Activated CD4-positive, CD25-positive, alpha-beta regulatory T cell treated with anti-CD3 and anti-CD28 coated beads, Interleukin-2, amount 50 U/mL, for 24 hours (primary cell): ENCODE data around the gene KRT4.
"Not testable (repeated sequence)": the region's sequence is repeated elsewhere in the genome, so short reads cannot be mapped to it uniquely, and the experiment has no call there.

Source experiments
- ATAC-seq, 2 donors: fragments of 150-1000 bp; cut with Tn5 transposase; one replicate each; pipeline ENCODE4 v1.10.0; 2021; ENCODE audit warnings: mild to moderate bottlenecking in 1 of 2, moderate library complexity in 1 of 2

KRT4 gene

GRCh38 chr12:52771505-52771904, 42.4 kb downstream of the KRT4 start:
- ATAC-seq = no peak

- ATAC-seq = no peak
Observed at GRCh38 chr12:52771088-52771487, 42.8 kb downstream of the KRT4 start.

GRCh38 chr12:52769946-52770345, 44.0 kb downstream of the KRT4 start:
- no peak for ATAC-seq

GRCh38 chr12:52769354-52769753, 44.6 kb downstream of the KRT4 start:
- ATAC-seq = no peak

- ATAC-seq = no peak
Observed at GRCh38 chr12:52768479-52769200, 45.3 kb downstream of the KRT4 start.

- no peak for ATAC-seq
Observed at GRCh38 chr12:52767427-52767826, 46.5 kb downstream of the KRT4 start.

GRCh38 chr12:52767020-52767379, 46.9 kb downstream of the KRT4 start:
- no peak for ATAC-seq

- ATAC-seq = no peak
Observed at GRCh38 chr12:52766351-52767019, 47.4 kb downstream of the KRT4 start.

- no peak for ATAC-seq
Observed at GRCh38 chr12:52765702-52766101, 48.2 kb downstream of the KRT4 start.

- ATAC-seq = no peak
Observed at GRCh38 chr12:52763991-52764390, 49.9 kb downstream of the KRT4 start.

- no peak for ATAC-seq
Observed at GRCh38 chr12:52763036-52763659, 50.8 kb downstream of the KRT4 start.

GRCh38 chr12:52761802-52762201, 52.1 kb downstream of the KRT4 start:
- no peak for ATAC-seq

- ATAC-seq = not testable (repeated sequence)
Observed at GRCh38 chr12:52761218-52761617, 52.7 kb downstream of the KRT4 start.

GRCh38 chr12:52760623-52761022, 53.3 kb downstream of the KRT4 start:
- ATAC-seq = no peak

GRCh38 chr12:52759695-52760094, 54.2 kb downstream of the KRT4 start:
- ATAC-seq = no peak

- ATAC-seq = no peak
Observed at GRCh38 chr12:52759218-52759617, 54.7 kb downstream of the KRT4 start.

GRCh38 chr12:52757449-52758176, 56.3 kb downstream of the KRT4 start:
- no peak for ATAC-seq
